ENCODE data around the gene ATOSA.
A peak's percentile ranks its signal among the peaks of the same experiment; 100 is the strongest.

ATOSA gene, protein sequence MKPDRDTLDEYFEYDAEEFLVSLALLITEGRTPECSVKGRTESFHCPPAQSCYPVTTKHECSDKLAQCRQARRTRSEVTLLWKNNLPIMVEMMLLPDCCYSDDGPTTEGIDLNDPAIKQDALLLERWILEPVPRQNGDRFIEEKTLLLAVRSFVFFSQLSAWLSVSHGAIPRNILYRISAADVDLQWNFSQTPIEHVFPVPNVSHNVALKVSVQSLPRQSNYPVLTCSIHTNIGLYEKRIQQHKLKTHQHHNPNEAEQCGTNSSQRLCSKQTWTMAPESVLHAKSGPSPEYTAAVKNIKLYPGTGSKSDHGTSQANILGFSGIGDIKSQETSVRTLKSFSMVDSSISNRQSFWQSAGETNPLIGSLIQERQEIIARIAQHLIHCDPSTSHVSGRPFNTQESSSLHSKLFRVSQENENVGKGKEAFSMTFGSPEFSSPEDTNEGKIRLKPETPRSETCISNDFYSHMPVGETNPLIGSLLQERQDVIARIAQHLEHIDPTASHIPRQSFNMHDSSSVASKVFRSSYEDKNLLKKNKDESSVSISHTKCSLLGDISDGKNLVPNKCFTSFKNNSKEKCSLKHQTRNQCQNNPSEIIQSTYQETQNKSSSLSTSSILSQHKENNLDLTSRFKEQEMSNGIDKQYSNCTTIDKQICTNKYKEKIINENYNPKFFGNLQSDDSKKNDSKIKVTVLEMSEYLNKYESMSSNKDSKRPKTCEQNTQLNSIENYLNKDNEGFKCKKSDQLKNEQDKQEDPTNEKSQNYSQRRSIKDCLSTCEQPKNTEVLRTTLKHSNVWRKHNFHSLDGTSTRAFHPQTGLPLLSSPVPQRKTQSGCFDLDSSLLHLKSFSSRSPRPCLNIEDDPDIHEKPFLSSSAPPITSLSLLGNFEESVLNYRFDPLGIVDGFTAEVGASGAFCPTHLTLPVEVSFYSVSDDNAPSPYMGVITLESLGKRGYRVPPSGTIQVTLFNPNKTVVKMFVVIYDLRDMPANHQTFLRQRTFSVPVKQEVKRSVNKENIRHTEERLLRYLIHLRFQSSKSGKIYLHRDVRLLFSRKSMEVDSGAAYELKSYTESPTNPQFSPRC

DNA sequence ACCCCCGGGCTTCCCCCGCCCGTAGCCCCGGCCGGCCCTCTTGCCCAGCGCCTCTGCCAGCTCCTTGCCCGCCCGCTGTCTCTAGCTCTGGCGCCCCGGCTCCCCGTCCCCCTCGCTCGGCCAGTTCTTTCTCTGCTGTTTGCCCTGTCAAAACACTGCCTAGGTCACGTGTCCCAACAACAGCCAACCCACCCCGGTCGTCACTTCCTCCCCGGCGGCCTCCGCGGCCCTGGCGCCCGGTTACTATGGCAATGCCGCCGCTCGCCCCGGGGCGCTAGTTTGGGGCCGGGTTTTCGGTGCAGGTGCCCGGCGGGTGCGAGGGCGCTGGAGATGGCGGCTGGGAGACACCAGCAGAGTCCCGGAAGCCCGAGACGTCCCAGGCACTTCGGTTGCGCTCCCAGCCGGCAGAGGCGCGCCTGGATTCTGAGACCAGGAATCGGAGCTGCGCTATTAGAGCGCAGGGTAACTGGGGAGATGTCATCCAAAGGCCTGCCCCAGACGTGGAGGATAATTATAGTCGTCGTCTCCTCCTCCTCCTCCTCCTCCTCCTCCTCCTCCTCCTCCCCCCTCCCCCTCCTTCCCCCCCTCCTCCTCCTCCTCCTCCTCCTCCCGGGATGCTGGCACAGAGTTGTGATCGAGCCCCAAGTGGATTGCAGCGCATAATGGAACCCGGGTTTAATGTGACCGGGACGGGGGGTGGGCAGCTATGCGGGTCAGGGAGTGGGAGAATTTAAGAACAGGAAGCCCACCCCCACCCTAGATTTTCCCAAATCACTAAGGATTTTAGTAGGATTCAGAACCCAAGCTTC lies at the start of gene ATOSA:
Gene ATOSA (minus strand): TSS at position 157 of the 809 bp plus-strand sequence. CDS start 1,367 bp downstream, outside the sequence.
- peak; percentile 76 for FAIRE-seq
- peak; percentile 85 for DNase-seq (ENCODE audit: insufficient read length, low spot score)

DNA sequence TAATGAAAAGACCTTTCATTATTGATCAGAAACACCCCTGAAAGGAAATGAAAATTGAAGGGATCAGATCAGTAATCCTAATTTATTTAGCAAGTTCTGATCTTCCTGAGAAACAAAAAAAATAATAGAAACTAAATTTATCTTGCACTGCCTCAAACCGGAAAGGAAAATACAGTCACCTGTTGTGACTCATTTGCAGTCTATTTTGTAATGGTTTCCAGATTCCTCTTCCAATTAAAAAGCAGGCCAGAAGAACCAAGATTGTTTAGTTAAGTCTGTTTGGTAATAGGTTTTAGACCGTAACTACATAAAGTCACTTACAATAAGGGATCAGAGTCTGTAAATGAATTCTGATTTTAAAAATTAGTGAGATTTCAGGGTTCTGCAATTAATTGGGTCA lies 49.7 kb upstream of the ATOSA start:
- DNase-seq (ENCODE audit: insufficient read length, low spot score) (no peak), FAIRE-seq (no peak)

DNA sequence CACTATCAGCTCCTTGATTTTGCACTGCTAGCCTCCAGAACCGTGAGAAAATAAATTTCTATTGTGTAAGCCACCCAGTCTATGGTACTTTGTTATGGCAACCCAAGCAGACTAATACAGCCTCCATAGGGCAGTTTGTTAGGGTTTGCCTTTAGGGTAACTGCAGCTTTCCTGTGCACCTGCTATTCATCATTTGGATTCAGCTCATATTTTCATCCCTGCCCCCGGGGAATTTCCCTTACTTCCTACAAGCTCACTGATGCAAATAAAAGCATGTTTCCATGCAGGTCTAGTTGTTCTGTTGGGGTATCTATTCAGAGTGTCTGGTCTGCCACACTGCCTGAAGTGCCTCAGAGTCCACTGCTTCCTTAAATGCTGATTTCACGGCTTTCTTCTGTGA lies 48.6 kb upstream of the ATOSA start:
- DNase-seq (ENCODE audit: insufficient read length, low spot score) (no peak), FAIRE-seq (no peak)

DNA sequence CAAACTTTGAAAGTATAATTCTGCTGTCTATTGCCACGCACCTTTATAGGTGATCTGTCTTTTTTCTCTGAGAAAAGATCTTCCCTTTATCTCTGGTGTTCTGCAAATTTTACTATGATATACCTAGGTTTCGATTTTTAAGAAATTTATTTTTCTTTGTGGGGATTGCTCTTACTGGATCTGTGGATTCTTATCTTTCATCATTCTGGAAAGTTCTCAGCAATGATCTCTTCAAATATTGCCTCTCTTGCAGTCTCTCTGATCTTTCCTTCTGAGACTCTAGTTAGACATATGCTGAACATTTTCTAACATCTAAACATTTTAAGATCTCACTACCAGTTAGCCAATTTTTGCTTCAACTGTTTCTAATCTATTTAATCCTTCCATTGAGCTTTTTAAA lies 47.0 kb upstream of the ATOSA start:
- no peak for FAIRE-seq
- DNase-seq (ENCODE audit: insufficient read length, low spot score) = no peak

DNA sequence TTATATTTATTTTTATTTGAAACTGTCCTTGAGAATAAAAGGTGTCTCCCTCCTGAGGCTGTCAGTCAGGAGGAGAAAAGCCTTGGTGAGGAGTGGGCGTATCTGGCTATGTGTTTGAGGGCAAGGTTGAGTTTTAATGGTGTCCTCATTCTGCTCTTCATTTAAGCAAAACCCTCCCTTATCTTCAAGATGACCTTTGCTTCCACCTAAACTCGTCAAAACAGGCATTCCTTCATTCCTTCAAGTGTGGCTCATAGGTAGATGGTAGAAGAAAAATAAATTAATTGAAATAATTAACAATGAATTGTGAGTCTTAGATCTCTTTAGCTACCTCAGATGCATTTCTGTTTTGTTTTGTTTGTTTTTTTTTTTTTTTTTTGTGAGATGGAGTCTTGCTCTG lies 39.4 kb upstream of the ATOSA start:
- no peak for DNase-seq (ENCODE audit: insufficient read length, low spot score)
- no peak for FAIRE-seq

DNA sequence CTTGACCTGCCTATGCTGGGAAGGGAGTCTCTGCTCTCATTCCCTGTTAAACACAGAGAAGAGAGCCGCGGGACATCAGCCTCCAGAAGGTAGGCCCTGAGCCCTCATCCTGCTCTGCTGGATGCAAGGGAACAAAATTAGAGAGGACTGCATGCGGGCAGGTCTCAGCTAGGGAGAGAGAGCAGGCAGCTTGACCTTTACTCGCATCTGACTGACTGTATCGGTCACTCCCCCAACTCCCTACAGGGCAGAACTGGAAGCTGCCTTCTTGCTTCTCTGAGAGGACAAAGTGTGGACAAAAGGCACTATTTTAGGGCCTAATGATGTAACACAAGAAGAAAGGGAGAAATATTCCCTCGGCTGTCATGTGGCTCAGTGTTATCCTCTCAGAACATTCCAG lies 38.7 kb upstream of the ATOSA start:
- FAIRE-seq (no peak), DNase-seq (ENCODE audit: insufficient read length, low spot score) (no peak)

DNA sequence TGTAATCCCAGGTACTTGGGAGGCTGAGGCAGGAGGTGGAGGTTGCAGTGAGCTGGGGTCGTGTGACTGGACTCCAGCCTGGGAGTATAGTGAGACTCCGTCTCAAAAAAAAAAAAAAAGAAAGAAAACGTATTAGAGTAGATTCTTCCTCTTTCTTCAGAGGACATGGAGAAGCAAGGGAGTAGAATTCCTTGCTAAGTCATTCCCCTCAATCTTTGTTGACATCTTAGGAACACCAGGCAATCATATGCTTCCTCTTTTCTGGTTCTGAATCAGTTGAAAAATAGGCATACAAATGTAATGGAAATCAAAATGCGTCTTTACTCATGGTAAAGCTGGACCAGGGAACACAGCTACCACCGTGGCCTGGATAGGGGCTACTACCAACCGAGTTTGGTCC lies 38.3 kb upstream of the ATOSA start:
- no peak for FAIRE-seq
- DNase-seq (ENCODE audit: insufficient read length, low spot score) = no peak

DNA sequence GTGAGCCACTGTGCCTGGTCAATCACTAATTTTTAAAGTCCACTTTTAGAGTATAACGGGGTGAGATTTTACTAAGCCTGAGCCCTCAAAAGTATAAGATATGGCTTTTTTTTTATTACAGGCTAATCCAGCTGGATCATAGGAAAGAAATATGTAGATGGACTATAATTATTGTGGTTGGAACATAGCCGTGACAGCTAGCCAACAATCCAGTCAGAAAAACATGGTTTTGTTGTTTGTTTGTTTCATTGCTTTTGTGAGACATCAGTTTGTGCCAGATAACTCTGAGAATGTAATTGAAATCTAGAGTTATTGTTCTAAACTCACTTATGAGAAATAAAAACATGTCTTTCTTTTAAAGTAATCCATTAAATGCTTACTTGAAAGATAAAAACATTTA lies 37.3 kb upstream of the ATOSA start:
- no peak for DNase-seq (ENCODE audit: insufficient read length, low spot score)
- FAIRE-seq = no peak

DNA sequence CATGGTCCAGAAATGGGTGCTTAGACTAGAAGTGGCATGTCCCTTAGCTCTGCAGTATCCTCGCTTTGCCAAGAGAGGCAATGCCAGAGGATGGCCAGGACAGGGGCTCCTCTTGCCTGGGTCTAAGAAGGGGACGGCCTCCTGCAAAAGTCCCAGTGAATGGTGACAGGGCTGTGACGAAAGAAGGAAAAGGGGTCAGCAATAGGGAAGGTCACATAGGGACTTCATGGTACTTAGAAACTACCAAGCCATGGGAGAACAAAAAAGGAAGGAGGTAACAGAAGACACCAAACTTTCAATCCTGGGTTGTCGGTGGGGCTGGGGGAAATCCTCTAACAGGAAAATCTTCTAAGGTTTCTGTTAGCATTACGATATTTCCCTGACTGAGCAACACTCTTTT lies 36.2 kb upstream of the ATOSA start:
- FAIRE-seq (no peak), DNase-seq (ENCODE audit: insufficient read length, low spot score) (no peak)

DNA sequence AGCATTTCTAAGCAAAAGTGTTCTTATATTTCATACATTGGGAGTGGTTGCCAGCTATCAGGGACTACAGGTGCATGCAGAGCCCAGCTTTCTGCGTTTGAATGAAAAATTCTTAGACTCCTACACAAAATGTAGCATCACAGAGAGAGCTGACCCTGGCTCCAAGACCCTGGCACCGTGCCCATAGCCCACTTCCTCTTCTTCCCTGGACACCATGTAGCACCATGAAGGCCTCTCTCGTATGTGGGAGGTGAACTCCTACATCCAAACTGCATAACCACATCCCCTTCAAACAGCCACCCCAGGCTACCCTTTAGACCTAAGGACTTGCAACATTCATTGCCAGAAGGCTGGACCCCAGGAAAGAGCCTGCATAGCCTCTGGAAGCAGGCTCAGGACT lies 35.8 kb upstream of the ATOSA start:
- FAIRE-seq (no peak), DNase-seq (ENCODE audit: insufficient read length, low spot score) (no peak)

DNA sequence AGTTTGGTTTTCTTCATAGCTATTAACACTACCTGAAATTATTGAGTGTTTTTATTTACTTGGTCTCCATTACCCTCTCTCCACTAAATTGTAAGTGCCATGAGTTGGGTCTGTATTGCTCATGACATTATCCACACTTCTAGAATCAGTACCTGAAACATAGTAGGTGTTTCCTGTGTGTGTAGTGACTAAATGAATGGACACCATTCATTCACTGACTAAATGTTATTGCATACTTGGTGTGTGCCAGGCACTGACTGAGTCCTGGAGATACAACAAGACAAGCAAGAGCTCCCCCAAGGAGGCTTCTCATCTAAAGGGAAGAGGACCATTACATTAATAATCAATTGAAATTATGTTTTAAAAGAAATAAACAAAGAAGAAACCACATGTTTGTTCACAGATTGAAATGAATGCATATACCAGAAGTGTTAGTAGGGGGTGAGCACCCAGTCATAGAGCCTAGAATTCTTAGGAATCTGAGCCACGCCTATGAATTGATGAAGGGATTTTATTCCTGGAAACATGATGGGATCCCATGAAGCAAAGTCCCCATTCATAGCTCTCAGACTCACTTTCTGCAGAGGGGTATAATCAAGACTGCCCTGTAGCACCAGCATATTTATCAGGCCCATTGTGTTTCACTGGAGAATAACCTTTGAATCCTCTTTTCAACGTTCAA lies 31.7 kb upstream of the ATOSA start:
- FAIRE-seq = no peak
- no peak for DNase-seq (ENCODE audit: insufficient read length, low spot score)

DNA sequence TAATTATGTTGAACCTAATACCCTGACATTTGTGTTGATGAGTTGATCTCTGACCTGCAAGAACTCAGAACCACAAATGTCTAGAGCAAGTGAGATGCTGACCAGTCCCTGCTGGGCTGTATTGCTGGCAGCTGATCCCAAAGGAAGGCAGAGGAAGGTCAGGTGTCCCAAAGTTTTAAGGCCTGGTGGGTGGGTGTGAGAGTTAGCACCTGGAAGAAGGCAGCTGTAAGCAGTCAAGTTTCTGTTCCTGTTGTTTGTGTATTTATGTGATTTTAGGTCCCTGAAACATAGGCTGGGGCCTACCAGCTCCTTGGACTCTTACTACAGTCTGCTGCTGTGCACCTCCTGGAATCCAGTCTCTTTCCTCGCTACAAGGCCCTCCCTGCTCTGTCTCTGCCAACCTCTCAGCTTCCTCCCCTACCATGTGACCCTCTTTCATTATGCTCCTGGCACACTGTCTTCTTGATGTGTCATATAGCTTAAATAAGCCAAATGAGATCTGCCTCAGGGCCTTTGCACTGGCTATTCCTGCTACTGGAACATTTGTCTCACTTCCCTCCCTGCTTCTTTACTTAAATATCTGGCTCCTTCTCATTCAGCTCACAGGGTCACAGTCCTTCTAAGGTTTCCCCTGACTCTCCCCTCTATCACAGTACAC lies 31.0 kb upstream of the ATOSA start:
- DNase-seq (ENCODE audit: insufficient read length, low spot score) = no peak
- no peak for FAIRE-seq

DNA sequence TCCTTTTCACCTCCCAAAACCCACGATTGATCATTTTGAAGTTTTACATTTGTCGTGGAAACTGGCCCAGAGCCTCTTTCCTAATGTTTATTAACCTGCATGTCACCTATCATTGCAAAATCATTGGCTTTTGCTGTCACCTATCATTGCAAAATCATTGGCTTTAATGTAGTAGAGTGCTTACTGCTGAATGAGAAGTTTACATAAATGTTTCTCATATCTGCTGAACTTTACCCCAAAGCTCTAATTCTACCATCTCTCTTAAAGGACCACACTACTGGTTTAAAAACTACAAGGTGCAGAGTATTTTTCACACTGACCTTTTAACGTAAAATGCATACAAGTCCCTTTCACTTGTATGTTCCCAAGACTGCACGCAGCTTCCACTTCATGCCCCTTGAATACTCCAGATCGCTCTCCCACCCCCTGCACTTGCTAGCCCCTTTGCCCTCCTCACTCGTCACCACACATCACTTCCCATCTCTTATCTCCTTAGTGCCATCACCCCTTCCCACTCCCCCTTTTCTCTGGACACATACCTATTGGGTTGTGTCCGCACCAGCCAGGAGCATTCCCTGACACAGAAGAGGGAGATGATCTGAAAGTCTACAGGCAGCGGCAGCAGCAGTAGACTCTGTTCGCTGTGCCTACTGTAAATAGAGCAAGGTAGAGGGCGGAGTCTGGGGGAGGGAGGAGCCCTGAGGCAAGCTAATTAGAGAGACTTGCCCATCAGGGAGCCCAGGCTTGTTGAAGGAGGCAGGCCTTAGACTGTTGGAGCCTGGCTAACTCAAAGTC lies 30.2 kb upstream of the ATOSA start:
- no peak for FAIRE-seq
- no peak for DNase-seq (ENCODE audit: insufficient read length, low spot score)

DNA sequence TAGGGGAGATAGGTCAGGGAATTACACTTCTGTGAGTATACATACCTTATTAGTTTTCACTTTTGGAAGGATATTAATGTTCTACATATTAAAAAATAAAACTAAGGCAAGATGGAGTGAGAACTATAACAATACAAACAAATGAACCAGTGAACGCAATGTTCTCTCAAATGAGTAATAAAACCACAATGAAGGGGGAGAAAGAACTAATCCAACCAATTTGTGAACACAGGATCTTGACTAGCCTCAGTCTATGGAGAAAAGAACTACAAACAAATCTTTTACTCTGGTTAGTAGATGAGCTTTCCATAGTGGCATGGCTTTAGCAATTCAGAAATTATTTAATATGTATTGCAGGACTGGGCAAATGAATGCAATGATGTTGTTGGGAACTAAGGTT lies 26.9 kb upstream of the ATOSA start:
- FAIRE-seq = no peak

DNA sequence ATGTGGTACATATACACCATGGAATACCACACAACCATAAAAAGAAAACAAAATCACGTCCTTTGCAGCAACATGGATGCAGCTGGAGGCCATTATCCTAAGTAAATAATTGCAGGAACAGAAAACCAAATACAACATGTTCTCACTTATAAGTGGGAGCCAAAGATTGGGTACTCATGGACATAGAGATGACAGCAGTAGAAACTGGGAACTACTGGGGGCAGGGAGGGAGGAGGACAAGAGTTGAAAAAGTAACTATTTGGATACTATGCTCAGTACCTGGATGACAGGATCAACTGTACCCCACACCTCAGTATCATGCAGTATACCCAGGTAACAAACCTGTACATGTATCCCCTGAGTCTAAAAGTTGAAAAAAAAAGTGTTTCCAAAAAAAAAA lies 23.2 kb upstream of the ATOSA start:
- no peak for FAIRE-seq
- no peak for DNase-seq (ENCODE audit: insufficient read length, low spot score)

More for the DNA sequence above, 26.9 kb upstream of the ATOSA start:
- no peak for DNase-seq (ENCODE audit: insufficient read length, low spot score)

DNA sequence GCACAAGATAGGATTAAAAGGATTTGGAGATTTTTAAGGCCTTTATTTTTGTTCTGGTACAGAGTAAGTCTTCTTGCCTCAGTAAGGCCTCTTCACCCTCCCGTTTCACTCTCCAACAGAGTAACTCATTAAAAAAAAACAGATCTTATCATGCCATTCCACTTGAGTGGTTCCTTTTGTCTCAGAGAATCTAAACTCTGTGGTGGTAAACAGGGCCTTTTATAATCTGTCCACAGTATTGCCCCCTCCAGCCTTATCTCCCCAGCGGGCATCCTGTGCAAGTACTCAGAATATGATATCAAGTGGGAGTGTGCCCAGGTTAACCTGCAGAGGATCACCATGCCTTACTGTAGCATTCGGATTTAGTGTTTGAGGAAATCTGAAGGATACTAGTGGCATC lies 20.3 kb upstream of the ATOSA start:
- no peak for DNase-seq (ENCODE audit: insufficient read length, low spot score)
- FAIRE-seq = no peak

DNA sequence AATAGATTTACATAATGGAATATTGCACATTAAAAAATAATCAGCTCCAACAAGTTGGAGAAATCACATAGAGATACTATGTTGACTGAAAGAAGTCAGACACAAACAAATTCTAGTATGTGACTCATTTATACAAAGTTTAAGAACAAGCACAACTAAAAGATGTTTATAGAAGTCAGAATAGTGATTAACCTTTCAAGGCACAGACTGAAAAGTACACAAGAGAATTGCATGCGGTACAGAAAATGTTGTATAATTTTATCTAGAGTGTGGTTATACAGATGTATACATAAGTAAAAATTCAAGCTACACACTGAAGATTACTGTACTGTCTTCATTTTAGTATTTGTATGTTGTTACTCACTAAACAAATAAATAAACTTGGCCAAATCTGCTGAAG lies 19.3 kb upstream of the ATOSA start:
- no peak for FAIRE-seq
- DNase-seq (ENCODE audit: insufficient read length, low spot score) = no peak

DNA sequence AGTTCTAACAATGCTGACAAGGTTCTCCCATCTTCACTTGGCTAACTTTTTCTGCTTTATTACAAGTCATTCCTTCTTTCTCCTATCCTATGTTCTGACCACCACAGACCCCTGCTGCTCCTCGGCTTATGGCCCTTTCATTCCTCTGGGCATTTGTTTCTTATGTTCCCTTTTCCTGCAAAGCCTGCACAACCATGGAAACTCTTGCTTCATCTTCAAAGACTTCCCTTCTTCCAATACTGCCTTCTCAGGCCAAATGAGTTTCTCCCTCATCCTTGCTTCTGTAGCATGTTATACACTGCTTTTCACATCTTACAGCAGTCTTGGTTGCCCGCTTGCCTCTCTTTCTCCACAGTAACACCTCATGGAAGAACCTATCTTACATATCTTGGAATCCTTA lies 17.9 kb upstream of the ATOSA start:
- DNase-seq (ENCODE audit: insufficient read length, low spot score) (no peak), FAIRE-seq (no peak)

DNA sequence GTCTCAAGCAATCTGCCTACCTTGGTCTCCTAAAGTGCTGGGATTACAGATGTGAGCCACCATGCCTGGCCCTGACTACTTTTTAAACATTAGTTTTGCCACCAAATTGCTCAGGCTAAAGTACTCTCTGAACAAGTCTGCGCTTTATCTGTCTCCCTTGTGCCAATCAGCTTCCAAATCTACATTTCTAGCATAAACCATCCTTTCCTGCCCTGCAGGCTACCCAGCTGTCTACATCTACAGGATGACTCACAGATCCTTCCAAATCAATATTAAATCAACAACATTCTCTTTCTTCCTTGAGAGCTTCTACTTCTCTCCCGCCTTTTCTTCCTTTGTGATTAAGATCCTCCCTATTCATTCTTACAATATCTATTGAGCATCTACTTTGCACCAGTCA lies 16.0 kb upstream of the ATOSA start:
- DNase-seq (ENCODE audit: insufficient read length, low spot score) (no peak), FAIRE-seq (no peak)
